Upper lobe of left lung (tissue), 4 donors: ENCODE measurements around the gene STK10.

ENCODE experiments used
- CTCF ChIP-seq, 6 experiments: fragments of 450-650 bp in 4 of 6; fragments of 200-600 bp in 2 of 6; sonication (generic) in 2 of 6; IDR thresholded peaks; one replicate each; pipeline ENCODE4 v1.5.1; 2016 to 2019; ENCODE audit warnings: antibody characterized with exemption in 6 of 6
- EP300 ChIP-seq, 4 donors: sonication (generic); formaldehyde crosslinking; IDR thresholded peaks; one replicate each; pipeline ENCODE4 v1.5.1; 2017; ENCODE audit warnings: antibody characterized with exemption in 4 of 4, control low read depth in 2 of 4
- POLR2A ChIP-seq, 4 donors: fragments of 450-650 bp; IDR thresholded peaks; one replicate each; pipeline ENCODE4 v1.5.1; 2016 to 2017; ENCODE audit warnings: antibody characterized with exemption in 4 of 4, mild to moderate bottlenecking in 2 of 4
- POLR2AphosphoS5 ChIP-seq, 2 donors: sonication (generic); formaldehyde crosslinking; IDR thresholded peaks; one replicate each; pipeline ENCODE4 v1.5.1; 2017; ENCODE audit warnings: antibody characterized with exemption in 2 of 2

- TF ChIP-seq CTCF (IDR thresholded peaks at IDR 0.05) (no peak), EP300 (IDR thresholded peaks at IDR 0.05) (no peak), POLR2A (IDR thresholded peaks at IDR 0.05) (no peak), POLR2AphosphoS5 (IDR thresholded peaks at IDR 0.05) (no peak)
Observed at GRCh38 chr5:172140866-172141265, 47.2 kb downstream of the STK10 start.
